Adipose tissue (tissue), 3 donors: ENCODE results near the gene CUL9. TPM values are rescaled to one million over a fixed set of nuclear protein-coding genes. Genes with fewer than 3 reads are reported as not detected.

ENCODE experiments used
- H3K27ac ChIP-seq: one replicate; pipeline ENCODE4 v1.5.1; 2013; ENCODE audit warnings: low read depth, low read length
- WGBS, 3 donors: extraction: QIAGEN DNeasy Blood & Tissue Kit; methylation state at CpG; one replicate each; pipeline ENCODE4 v1.1.7; 2013; 5-methylcytosine and 5-hydroxymethylcytosine counted together
- polyA plus RNA-seq, 3 donors: library from polyadenylated mRNA; stranded (reverse); fragments of 200-250 nt; gene quantifications; one replicate each; pipeline ENCODE4 v1.2.3, GENCODE V29; 2013
- donor health status: healthy with polysubstance abuse.
- donor health status: Bipolar disorder and iron deficiency.
- donor health status: healthy.

The CUL9 gene
- polyA plus RNA-seq, 3 donors = 11.0 to 40.8 (median 20.4) TPM

DNA sequence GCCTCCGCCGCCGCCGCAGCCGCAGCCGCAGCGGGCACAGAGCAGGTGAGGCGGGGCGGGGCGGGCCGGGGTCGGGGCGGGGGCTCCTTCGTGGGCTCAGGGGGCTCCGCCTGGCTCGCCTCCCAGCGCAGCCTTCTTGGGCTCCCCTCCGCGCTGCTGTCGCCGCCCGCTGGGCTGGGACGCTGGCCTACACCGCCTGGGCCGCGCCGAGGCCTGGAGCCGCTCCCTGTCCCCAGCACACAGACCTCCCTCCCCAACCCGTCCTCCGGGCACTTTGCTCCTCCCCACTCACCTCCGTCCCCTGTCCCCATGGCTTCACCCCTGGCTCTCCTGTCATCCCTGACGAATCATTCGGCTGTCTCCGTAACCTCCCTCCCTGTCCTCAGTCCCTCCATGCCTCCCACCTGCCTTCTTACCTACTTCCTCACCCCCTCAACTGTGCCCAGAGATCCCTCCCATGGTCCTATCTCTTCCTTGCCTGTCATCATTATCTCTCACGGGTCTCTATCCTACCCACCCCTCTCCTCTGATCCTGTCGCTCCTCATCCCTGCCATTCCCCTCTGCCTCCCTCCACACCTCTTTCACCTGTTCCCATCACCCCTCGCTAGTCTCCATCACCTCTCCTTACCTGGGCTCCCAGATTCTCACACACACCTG lies 61.8 kb downstream of the CUL9 start:
- WGBS, 3 donors = 27 to 41% (median 30%) methylated on average over 13 to 36 of the region's 37 CpGs

DNA sequence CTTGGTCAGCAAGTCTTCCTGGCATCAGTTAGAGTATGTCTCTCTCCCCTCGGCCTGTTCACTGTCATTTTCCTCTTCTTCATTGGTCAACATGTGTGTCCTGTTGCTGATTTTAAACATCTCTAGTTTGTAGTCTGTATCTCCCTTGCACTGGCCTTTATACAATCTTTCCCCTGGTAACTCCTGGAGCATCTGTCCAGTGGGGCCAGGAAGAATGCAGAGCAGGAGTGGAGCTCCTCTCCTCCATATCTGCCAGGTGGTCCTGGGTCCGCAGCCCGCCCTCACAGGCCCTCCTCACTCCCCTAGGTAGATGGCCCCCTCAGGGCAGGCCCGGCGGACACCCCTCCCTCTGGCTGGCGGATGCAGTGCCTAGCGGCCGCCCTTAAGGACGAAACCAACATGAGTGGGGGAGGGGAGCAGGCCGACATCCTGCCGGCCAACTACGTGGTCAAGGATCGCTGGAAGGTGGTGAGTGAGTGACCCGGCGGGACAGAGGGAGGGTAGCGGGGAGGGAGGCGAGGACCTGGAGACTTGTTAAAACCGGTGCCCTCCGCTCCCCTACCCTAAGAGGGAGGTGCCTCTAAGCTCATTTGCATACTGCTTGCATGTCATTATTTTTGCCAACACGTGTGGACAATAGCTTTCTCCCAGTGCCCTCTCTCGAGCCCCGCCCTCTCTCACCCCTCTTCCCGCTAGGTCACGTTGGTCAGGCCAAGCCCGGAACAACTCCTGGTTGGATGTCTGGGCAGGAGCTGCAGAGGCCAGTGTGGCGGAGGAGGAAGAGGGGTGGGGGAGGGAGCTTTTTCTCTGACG lies 64.5 kb downstream of the CUL9 start:
- H3K27ac ChIP-seq = no peak overlapping the region
- WGBS, 3 donors = 13 to 27% (median 20%) methylated on average over 27 of the region's 27 CpGs

More for the DNA sequence above, 61.8 kb downstream of the CUL9 start:
- H3K27ac ChIP-seq = no peak overlapping the region

DNA sequence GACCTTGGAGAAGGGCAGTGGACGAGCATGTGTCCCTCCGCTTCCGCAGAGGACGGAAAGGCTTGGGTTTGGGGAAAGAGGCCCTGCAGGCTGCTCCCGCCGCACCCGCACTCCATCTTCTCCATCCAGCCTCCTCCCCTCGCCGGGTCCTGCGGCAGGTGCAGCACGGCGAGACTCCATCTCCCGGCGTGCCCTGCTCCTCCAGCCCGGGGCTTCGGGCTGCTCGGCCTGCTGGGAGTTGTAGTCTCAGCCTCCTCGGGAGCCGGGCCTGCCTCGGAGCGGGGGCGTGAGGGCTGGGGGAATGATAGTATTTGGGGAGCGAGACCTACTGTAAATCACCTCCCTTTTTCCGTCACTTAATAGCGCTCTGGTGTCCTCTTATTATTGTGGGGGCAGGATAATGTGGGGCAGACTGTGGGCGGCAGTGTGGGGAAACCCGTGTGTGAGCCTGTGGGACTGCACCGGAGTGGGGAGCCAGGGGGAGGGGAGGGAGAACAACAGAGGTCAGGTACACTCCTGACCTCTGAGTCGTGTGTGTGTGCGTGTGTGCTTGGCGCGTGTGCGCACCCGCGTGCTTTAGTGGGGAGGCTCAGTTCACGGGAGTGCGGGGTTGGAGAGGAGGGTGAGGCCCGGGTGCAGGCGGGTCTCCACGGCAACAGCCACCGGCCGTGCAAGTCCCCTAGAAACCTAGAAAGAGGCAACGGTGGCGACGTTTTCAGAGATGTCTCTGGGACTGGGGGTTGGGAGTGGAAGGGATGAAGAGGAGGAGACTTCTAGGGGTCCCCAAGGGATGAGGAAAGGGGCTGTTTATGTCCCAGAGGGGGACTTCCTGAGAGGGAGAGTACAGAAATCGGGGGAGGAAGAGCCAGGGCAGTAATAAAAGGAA lies 65.4 kb downstream of the CUL9 start:
- 3 to 4% (median 3%) methylated on average over 45 to 46 of the region's 46 CpGs for WGBS, 3 donors
- H3K27ac ChIP-seq = no peak overlapping the region

DNA sequence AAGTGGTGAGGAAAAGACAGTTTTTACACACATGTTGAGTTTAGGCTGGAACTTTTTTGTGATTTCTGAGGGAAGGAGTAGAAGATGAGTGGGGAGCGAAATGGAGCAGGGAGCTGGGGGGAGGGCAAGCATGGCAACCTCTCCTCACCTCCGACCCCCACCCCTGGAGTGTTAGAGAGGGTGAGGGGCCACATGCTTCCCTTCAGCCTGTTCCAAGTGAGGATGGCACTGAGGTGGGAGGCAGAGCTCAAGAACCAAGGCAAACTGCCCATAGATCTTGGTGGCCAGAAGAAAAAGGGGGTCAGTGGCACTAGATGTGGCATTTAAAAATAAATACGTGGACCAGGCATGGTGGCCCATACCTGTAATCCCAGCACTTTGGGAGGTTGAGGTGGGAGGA lies 66.1 kb downstream of the CUL9 start:
- no peak overlapping the region for H3K27ac ChIP-seq
- WGBS, 3 donors = 70 to 86% (median 77%) methylated on average over 3 of the region's 3 CpGs

DNA sequence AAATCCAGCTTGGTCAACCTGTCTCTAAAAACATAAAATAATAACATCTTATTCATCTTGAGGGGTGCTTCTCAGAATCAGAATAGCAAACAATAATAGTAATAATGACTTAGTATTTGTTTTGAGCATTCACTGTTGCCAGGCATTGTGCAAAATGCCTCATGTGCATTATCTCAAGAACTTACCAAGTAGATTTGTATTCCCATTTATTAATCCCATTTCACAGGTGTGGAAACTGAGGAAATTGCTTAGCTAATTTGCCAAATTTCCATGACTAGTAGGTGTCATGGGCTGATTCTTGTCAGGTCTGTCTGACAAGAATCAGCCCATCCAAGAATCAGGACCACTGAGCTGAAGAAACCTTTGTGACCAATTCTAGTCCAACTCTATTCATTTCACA lies 66.8 kb downstream of the CUL9 start:
- no peak overlapping the region for H3K27ac ChIP-seq

DNA sequence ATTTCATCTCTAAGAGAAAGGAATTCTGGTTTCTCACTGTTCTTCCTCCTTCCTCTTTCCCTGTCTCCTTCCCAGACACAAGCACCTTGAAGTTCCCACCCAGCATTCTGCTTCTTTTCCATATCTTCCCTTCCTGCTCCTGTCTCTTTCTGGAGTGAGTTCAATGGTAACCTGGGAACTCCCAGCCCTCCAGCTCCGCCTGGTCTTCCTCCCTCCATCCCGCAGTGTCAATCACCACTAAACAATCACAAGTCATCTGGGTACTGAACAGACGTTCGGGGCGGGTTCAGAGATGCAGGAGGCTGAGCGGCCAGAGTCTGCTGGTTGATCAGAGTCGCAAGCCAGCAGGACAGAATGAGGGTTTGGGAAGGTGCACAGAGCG lies 69.0 kb downstream of the CUL9 start:
- no peak overlapping the region for H3K27ac ChIP-seq
- WGBS, 3 donors = 12 to 17% (median 13%) methylated on average over 8 of the region's 8 CpGs

DNA sequence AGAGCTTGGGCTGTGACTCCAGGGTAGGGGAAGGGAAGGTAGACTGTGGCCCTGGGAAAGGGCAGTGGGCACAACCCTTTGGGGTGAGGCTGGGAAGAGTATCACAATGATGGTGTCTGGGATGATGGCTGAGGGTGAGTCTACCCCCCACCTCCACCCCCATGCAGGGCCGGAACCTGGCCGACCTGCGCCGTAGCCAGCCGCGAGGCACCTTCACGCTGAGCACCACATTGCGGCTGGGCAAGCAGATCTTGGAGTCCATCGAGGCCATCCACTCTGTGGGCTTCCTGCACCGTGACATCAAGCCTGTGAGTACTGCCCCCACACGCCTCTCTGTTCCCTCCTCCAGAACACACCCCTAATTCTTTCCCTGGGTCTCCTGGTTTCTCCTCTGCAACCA lies 71.4 kb downstream of the CUL9 start:
- H3K27ac ChIP-seq = no peak overlapping the region
- WGBS, 3 donors = 89 to 96% (median 91%) methylated on average over 11 of the region's 11 CpGs

DNA sequence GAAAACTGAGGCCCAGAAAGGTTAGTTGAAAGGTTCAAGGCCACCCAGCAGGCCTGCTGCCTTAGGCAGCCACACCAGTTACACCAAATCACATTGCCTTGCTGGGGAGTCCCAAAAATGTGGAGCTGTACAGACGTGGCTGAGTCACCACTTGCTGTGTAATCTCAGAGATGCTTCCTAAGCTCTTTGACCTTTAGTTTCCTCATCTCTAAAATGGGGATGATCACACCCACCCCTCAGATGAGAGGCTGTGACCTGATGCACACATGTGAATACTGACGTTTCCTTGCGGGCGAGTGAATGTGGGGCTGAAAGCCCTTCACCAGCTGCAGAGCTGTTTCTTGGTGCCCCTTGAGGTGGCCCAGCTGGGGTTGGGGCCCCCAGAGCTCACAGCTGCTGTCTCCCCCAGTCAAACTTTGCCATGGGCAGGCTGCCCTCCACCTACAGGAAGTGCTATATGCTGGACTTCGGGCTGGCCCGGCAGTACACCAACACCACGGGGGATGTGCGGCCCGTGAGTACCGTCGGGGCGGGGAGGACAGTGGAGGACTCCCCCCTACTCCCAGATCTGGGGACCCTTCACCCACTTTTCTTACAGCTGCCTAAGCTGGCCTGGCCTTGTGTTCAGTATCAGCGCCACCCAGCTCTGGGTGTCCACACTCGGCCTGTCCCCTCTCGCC lies 72.3 kb downstream of the CUL9 start:
- WGBS, 3 donors = 85 to 88% (median 86%) methylated on average over 15 of the region's 15 CpGs
- no peak overlapping the region for H3K27ac ChIP-seq

DNA sequence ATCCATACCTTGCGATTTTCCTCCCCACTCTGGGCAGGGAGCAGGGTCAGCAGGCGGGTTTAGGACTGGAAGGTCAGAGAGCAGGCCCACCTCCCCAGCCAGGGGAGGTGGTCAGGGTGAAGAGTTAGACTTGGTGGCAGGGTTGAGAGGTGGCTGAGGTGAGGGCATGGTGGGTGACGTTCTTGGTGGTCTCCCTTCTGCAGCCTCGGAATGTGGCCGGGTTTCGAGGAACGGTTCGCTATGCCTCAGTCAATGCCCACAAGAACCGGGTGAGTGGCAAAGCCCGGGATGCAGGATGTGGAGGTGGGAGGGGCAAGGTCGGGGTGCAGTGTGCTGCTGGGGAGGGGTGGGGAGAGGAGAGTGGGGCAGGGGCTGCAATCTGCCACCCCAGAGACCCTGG lies 72.8 kb downstream of the CUL9 start:
- no peak overlapping the region for H3K27ac ChIP-seq
- WGBS, 3 donors = 78 to 83% (median 79%) methylated on average over 11 of the region's 11 CpGs

DNA sequence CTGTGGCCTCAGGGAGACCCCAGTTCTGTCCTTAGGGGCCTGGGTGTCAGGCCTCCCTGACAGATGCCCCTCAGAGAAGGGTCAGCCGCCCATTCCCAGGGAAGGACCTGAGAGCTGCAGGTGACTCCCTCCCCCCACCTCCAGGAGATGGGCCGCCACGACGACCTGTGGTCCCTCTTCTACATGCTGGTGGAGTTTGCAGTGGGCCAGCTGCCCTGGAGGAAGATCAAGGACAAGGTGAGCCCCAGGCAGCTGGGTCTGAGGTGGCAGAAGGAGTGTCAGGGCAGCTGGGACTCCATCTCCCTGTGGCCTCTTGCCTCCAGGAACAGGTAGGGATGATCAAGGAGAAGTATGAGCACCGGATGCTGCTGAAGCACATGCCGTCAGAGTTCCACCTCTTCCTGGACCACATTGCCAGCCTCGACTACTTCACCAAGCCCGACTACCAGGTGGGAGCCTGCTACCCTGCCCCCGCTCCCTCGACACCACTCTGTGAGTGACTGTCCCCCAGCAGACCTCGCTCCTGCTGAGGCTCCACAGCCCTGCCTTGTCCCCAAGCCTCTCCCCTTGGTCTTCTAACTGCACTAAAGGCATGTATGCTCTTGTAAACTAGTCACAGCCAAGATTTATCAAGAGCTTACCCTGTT lies 73.5 kb downstream of the CUL9 start:
- no peak overlapping the region for H3K27ac ChIP-seq
- 74 to 83% (median 76%) methylated on average over 11 of the region's 11 CpGs for WGBS, 3 donors

DNA sequence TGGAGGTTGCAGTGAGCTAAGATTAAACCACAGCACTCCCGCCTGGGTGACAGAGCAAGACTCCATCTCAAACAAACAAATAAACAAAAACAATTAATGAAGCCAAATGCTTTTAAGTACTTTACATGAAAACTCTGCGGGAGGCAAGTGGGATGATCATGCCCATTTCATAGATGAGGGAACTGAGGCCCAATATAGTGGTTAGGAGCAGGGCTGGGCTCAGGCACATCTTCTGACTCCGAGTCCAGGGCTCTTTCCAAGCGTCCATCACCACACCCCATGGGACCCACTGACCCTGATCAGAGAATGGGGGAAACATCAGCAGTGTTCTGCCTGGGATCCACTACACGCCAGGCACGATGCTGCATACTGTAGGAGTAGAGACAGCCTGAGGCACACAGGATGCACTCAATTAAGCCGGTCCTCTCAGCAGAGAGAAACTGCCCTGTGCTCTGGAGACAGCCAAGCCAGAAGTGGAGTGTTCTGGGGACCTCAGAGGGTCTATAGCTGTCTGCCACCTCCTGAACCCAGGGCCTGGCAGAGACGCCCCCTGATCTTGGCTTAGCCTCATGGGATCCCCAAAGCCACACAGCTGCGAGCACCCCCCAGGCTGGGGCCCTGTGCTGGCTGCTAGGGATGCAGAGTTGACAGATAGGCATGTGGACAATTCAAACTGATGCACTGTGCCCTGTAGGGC lies 74.8 kb downstream of the CUL9 start:
- 83 to 86% (median 85%) methylated on average over 9 of the region's 9 CpGs for WGBS, 3 donors

DNA sequence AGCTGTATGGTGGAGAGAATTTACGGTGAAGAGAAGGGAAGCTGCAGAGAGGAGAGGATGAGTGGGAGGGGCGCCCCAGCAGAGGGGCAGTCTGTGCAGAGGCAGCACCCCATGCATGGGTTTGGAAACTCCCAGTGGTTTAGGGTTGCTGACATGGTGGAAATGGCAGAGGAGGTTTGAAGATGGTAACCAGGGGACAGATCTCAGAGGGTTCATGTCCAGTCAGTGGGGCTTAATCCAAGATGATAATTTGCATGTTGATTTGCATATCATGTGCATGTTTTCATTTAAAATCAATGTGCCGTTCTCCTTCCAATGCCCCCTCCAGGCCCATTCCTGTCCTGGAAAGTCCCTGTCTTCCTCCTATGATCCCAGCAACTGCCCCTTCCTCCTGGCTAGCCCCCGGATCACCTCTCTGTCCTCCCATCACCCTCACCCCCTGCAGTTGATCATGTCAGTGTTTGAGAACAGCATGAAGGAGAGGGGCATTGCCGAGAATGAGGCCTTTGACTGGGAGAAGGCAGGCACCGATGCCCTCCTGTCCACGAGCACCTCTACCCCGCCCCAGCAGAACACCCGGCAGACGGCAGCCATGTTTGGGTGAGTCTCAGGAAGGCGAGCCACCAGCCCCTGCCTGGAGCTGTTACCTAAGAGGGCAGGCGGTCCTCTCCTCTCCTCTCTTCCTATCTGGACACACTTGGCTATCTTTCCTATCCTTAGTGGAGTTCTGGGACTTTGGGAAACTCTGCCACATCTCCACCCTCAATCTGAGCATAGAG lies 75.6 kb downstream of the CUL9 start:
- H3K27ac ChIP-seq = no peak overlapping the region
- 78 to 87% (median 84%) methylated on average over 12 of the region's 12 CpGs for WGBS, 3 donors

More for the DNA sequence above, 74.8 kb downstream of the CUL9 start:
- H3K27ac ChIP-seq = no peak overlapping the region

DNA sequence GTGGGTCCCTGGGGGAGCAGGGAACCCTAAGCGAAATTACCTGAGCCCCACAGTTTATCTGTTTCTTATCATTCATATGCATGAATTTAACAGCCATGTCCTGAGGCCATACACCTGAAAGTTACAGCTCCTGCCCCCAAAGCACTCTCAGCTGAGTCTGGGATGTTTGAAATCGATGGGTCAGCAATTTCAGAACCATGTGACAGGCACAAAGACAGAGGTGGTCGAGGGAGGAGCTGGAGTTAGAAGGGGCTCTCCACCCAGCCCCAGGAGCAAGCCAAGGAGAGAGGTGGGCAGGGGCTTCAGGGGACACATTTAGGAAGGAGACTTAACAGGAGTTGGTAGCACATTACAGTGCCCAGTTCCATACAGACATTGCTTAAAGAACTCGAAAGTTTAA lies 76.2 kb downstream of the CUL9 start:
- 60 to 72% (median 67%) methylated on average over 4 of the region's 4 CpGs for WGBS, 3 donors

DNA sequence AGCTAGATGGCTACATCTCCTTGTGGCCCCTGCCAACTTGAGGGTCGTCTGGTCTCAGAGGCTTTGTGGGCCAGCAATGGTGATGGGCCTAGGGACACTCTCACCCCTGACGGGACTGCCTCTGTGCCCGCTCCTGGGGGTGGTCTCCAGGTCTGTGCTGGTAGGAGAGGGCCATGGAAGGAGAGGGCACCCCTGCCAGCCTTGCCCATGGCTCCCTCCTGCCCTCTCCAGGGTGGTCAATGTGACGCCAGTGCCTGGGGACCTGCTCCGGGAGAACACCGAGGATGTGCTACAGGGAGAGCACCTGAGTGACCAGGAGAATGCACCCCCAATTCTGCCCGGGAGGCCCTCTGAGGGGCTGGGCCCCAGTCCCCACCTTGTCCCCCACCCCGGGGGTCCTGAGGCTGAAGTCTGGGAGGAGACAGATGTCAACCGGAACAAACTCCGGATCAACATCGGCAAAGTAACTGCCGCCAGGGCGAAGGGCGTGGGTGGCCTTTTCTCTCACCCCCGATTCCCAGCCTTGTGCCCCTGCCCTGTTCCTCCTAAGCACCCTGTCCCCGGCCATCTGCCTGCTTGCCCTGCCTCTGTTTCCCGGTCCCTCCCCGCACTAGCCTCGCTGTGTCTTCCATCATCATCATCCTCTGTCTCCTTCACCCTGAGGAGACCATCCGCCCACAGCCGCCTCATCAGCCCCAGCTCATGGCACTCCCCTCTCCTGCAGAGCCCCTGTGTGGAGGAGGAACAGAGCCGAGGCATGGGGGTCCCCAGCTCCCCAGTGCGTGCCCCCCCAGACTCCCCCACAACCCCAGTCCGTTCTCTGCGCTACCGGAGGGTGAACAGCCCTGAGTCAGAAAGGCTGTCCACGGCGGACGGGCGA lies 77.1 kb downstream of the CUL9 start:
- no peak overlapping the region for H3K27ac ChIP-seq
- WGBS, 3 donors = 85 to 92% (median 91%) methylated on average over 30 of the region's 30 CpGs

More for the DNA sequence above, 76.2 kb downstream of the CUL9 start:
- no peak overlapping the region for H3K27ac ChIP-seq

DNA sequence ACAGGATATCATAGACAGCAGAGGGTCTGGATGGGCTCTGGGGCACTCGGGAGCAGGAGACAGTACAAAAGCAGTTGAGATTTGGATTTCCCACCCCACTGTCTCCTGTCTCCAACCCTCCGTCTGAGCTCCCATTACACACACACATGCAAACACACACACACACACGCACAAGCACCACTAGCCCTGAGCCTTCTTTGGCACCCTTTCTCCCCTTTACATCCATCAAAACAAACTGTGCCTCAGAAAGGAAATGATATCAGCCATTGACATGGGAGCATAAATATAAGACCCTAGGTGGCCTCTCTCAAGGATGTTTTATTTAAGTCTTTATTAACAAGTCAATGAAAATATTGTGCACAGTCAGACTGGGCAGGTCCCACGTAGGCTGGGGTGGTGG lies 78.8 kb downstream of the CUL9 start:
- H3K27ac ChIP-seq = no peak overlapping the region
- WGBS, 3 donors = 76 to 82% (median 80%) methylated on average over 4 of the region's 4 CpGs

DNA sequence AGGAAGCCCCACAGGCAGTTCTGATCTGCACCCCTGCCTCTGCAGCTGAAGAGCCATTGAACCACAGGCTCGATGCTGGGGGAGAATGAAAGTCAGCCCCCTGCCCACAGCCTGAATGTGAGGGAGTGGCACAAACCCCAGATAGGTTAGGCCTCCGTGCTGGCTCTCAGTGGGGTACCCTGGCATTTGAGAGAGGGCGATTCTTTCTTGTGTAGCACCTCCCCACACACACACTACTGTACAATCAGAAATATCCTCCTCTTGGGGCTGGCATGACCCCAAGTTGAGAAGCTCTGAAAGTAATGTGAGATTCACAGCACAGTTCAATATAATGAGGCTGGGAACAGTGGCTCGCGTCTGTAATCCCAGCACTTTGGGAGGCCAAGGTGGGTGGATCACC lies 79.2 kb downstream of the CUL9 start:
- WGBS, 3 donors = 82 to 84% (median 83%) methylated on average over 5 of the region's 5 CpGs
- no peak overlapping the region for H3K27ac ChIP-seq
